Measurements from ENCODE around the gene LRRC7. TPM values are rescaled to one million over a fixed set of nuclear protein-coding genes. Genes with fewer than 3 reads are reported as not detected.
"Not testable (repeated sequence)": the region's sequence is repeated elsewhere in the genome, so short reads cannot be mapped to it uniquely, and the experiment has no call there.

The LRRC7 gene
- total RNA-seq, 1 experiment from 2014 or later, result 0.80 TPM

GRCh38 chr1:69862906-69863305 lies 295.2 kb downstream of the LRRC7 start:
- DNase-seq (ENCODE audit: low read depth), result no peak

- no peak for DNase-seq (ENCODE audit: low read depth)
Observed at GRCh38 chr1:69863704-69864103, 296.0 kb downstream of the LRRC7 start.

GRCh38 chr1:69871412-69871811 lies 303.7 kb downstream of the LRRC7 start:
- no peak for DNase-seq (ENCODE audit: low read depth)

GRCh38 chr1:69878338-69878737 lies 310.6 kb downstream of the LRRC7 start:
- no peak for DNase-seq (ENCODE audit: low read depth)

- not testable (repeated sequence) for DNase-seq (ENCODE audit: low read depth)
Observed at GRCh38 chr1:69888016-69888415, 320.3 kb downstream of the LRRC7 start.

GRCh38 chr1:69888657-69889056 lies 320.9 kb downstream of the LRRC7 start:
- no peak for DNase-seq (ENCODE audit: low read depth)

- DNase-seq (ENCODE audit: low read depth), result no peak
Observed at GRCh38 chr1:69898403-69898947, 330.8 kb downstream of the LRRC7 start.

- DNase-seq (ENCODE audit: low read depth), result peak; percentile 74
Observed at GRCh38 chr1:69911301-69911801, 343.6 kb downstream of the LRRC7 start.

GRCh38 chr1:69913977-69914376 lies 346.3 kb downstream of the LRRC7 start:
- DNase-seq (ENCODE audit: low read depth), result peak; percentile 45

- no peak for DNase-seq (ENCODE audit: low read depth)
Observed at GRCh38 chr1:69914976-69915765, 347.4 kb downstream of the LRRC7 start.

- DNase-seq (ENCODE audit: low read depth), result no peak
Observed at GRCh38 chr1:69919129-69919921, 351.6 kb downstream of the LRRC7 start.

GRCh38 chr1:69919922-69920273 lies 352.2 kb downstream of the LRRC7 start:
- DNase-seq (ENCODE audit: low read depth), result no peak

- DNase-seq (ENCODE audit: low read depth), result no peak
Observed at GRCh38 chr1:69920426-69920825, 352.7 kb downstream of the LRRC7 start.

- DNase-seq (ENCODE audit: low read depth), result no peak
Observed at GRCh38 chr1:69921486-69921885, 353.8 kb downstream of the LRRC7 start.

GRCh38 chr1:69928234-69928633 lies 360.5 kb downstream of the LRRC7 start:
- not testable (repeated sequence) for DNase-seq (ENCODE audit: low read depth)

- no peak for DNase-seq (ENCODE audit: low read depth)
Observed at GRCh38 chr1:69929308-69930057, 361.8 kb downstream of the LRRC7 start.

- no peak for DNase-seq (ENCODE audit: low read depth)
Observed at GRCh38 chr1:69930396-69930795, 362.7 kb downstream of the LRRC7 start.

- DNase-seq (ENCODE audit: low read depth), result no peak
Observed at GRCh38 chr1:69932760-69933159, 365.0 kb downstream of the LRRC7 start.

GRCh38 chr1:69940231-69940630 lies 372.5 kb downstream of the LRRC7 start:
- DNase-seq (ENCODE audit: low read depth), result no peak

GRCh38 chr1:69940816-69941215 lies 373.1 kb downstream of the LRRC7 start:
- DNase-seq (ENCODE audit: low read depth), result no peak

- DNase-seq (ENCODE audit: low read depth), result no peak
Observed at GRCh38 chr1:69943030-69943429, 375.3 kb downstream of the LRRC7 start.

- no peak for DNase-seq (ENCODE audit: low read depth)
Observed at GRCh38 chr1:69946935-69947334, 379.2 kb downstream of the LRRC7 start.

Data from LHCN-M2 (cell line).